NB4 (cell line): ENCODE results near the gene PRPH2.
"Not testable (repeated sequence)": the region's sequence is repeated elsewhere in the genome, so short reads cannot be mapped to it uniquely, and the experiment has no call there.

Experiments used
- DNase-seq: peaks from one replicate; pipeline ENCODE4 v3.0.0; 2010; ENCODE audit warnings: low read depth
- H3K4me3 ChIP-seq: one replicate; pipeline ENCODE4 v1.5.1; 2011; ENCODE audit warnings: mild to moderate bottlenecking, low read depth, low read length, moderate library complexity
- CTCF ChIP-seq: IDR thresholded peaks from one replicate; pipeline ENCODE4 v1.5.1; 2012; ENCODE audit warnings: low read depth, low read length
- MYC ChIP-seq: IDR thresholded peaks from 2 replicates; pipeline ENCODE4 v1.6.1; 2011; ENCODE audit warnings: low read depth, low read length
- POLR2A ChIP-seq: IDR thresholded peaks from 2 replicates; pipeline ENCODE4 v1.6.1; 2011; ENCODE audit warnings: mild to moderate bottlenecking; ENCODE audit not compliant: insufficient read length; ENCODE audit errors: extremely low read depth
- TF ChIP-seq, protein P1 (sequence below): IDR thresholded peaks from 2 replicates; pipeline ENCODE4 v1.6.1; 2011; ENCODE audit warnings: low read depth, low read length

Gene PRPH2

GRCh38 chr6:42745083-42745639 lies 22.8 kb upstream of the PRPH2 start:
- TF ChIP-seq CTCF (no peak), POLR2A (no peak), MYC (no peak)
- TF ChIP-seq, protein P1, sequence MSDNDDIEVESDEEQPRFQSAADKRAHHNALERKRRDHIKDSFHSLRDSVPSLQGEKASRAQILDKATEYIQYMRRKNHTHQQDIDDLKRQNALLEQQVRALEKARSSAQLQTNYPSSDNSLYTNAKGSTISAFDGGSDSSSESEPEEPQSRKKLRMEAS, result no peak
- peak; percentile 83 for DNase-seq
- peak overlapping the region; percentile 99 for H3K4me3 ChIP-seq

DNA sequence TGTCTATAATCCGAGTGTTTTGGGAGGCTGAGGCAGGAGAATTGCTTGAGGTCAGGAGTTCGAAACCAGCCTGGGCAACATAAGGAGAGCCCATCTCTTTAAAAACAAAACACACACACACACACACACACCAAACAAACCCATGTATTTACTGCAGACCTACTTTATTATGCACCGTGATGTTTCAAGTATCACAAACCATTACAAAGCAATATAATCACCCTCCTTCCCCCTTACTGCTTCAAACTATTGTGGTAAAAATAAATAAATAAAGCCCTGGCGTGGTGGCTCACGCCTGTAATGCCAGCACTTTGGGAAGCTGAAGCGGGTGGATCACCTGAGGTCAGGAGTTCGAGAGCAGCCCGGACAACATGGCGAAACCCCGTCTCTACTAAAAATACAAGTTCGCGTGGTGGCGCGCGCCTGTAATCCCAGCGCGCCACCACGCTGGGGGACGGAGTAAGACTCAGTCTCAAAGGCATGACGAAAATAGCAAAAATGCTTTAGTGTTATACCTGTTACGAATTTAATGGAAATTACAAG lies 22.0 kb upstream of the PRPH2 start:
- H3K4me3 ChIP-seq, result peak overlapping the region; percentile 99
- no peak for TF ChIP-seq CTCF
- TF ChIP-seq, protein P1, result no peak
- DNase-seq, result no peak

DNA sequence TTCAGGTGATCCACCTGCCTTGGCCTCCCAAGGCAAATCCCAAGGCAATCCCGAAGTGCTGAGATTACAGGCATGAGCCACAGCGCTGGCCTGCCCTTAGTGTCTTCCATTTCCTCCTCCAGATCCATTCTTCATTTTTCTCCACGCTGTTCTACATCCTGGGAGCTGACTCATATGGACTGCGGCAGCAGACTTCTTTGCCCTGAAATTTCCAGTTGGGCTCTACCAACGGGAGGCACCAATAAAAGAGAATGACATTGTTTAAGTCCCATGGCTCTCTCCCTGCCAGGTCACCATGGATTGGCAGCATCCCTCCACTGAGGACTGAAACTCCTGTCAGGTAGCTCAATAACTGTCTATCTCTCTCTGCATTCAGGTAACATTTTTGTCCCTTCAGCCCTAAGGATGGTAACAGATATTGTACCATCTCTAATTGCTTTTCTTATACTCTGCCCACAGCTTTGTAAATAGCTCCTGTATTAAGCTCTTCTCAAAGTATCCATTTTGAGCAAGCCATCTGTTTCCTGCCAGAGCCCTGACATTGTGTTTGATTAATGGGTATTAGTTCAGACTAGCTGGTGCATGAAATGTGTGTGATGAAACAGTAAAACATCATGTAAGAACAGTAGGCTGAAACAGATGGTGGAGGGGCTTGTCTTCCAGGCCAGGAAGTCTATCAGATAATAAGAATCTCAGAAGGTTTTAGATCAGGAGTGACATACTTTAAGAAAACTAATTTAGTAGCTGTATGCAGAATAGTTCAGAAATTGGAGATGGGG lies 19.9 kb upstream of the PRPH2 start:
- DNase-seq, result peak; percentile 27
- no peak overlapping the region for H3K4me3 ChIP-seq
- no peak for TF ChIP-seq CTCF
- no peak for TF ChIP-seq MYC
- TF ChIP-seq, protein P1, result no peak
- no peak for TF ChIP-seq POLR2A

DNA sequence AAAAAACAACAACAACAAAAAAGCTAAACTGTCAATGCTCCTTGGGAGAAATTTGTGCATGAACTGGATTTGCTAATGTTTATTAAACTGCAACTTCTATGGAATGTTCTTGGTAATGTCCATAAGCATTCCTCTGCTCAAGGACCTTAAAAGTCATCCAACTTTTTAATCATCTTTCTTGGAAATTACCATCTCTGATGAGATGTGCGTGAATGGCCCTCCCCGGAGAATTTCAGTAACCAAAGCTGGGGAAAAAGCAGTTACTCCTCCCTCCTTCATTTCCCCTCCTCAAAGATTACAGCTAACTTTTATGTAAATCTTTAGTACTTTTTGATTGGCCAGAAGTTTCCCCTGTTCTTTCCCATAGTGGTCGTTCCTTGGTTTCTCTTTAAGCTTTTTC lies 18.3 kb upstream of the PRPH2 start:
- no peak for DNase-seq
- no peak for TF ChIP-seq POLR2A
- H3K4me3 ChIP-seq, result no peak overlapping the region

DNA sequence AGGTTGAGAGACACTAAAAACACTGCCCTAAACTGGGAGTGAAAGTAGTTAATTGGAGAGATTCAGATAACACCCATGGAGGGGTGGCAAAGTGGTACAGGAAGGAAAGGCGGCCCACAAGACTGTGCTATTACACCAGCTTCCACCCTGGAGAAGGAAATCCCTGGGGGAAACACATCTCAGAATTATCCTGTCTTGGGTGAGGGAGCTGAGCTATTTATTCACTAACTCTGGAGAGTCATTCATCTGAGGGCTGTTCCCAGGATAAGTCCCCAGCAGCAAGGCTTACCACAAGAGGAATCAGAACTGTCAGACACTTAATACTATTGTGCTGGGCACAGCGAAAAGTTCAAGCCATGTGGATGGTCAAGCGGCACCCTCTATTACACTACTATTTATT lies 13.6 kb upstream of the PRPH2 start:
- DNase-seq, result no peak
- TF ChIP-seq, protein P1, result no peak
- TF ChIP-seq POLR2A (no peak), MYC (no peak), CTCF (no peak)
- no peak overlapping the region for H3K4me3 ChIP-seq

GRCh38 chr6:42733867-42734481 lies 11.6 kb upstream of the PRPH2 start:
- DNase-seq, result not testable (repeated sequence)

GRCh38 chr6:42729731-42730130 lies 7.3 kb upstream of the PRPH2 start:
- no peak overlapping the region for H3K4me3 ChIP-seq
- no peak for TF ChIP-seq MYC
- TF ChIP-seq POLR2A, result no peak
- TF ChIP-seq CTCF, result no peak
- DNase-seq, result no peak

More at GRCh38 chr6:42733867-42734481, 11.6 kb upstream of the PRPH2 start:
- not testable (repeated sequence) for H3K4me3 ChIP-seq
